IMR-90 (cell line): Measurements from ENCODE around the gene UPK3B.
"Not testable (repeated sequence)": the region's sequence is repeated elsewhere in the genome, so short reads cannot be mapped to it uniquely, and the experiment has no call there.

Experiments
- BHLHE40 ChIP-seq: fragments of 150-350 bp; IDR thresholded peaks from 2 replicates; pipeline ENCODE4 v1.6.1; 2016; ENCODE audit warnings: mild to moderate bottlenecking, low read depth, low read length
- CTCF ChIP-seq: conservative IDR thresholded peaks from 2 replicates; pipeline ENCODE4 v1.5.1; 2012; ENCODE audit warnings: mild to moderate bottlenecking, low read depth, low read length, improper control_type of control experiment
- POLR2A ChIP-seq: IDR thresholded peaks from 2 replicates; pipeline ENCODE4 v1.6.1; 2012; ENCODE audit warnings: mild to moderate bottlenecking, low read depth, low read length
- RAD21 ChIP-seq: IDR thresholded peaks from 2 replicates; pipeline ENCODE4 v1.6.1; 2012; ENCODE audit warnings: low read length, improper control_type of control experiment
- SMC3 ChIP-seq: fragments of 150-350 bp; IDR thresholded peaks from 2 replicates; pipeline ENCODE4 v1.6.1; 2016; ENCODE audit warnings: low read depth, mild to moderate bottlenecking, antibody characterized with exemption, low read length, moderate library complexity

DNA sequence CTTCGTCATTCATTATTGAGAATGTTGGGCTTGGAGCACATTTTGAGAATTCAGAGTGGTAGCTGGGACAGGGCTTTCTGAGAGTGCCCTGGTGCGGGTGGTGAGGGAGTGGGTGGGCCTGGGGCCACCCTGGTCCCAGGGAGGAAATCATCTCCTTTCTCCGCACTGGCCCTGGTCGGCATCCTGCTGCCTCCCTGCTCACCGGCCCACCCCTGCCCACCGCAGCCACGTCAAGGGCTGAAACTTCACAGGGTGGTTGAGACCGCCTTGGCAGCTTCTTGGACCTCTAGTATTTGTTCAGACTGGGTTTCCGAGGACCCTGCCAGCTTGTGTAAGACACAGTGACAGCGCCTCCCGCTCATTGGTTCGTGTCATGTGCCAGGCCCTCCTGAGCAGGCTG lies 25.9 kb upstream of the UPK3B start:
- not testable (repeated sequence) for TF ChIP-seq POLR2A, CTCF, SMC3, RAD21, BHLHE40
